ENCODE measurements around the gene TRAF3. TPM values are rescaled to one million over a fixed set of nuclear protein-coding genes. Genes with fewer than 3 reads are reported as not detected.
"Not testable (repeated sequence)": the region's sequence is repeated elsewhere in the genome, so short reads cannot be mapped to it uniquely, and the experiment has no call there.

The TRAF3 gene
- total and polyA plus RNA-seq, 5 donors: 3.9 to 15.4 (median 11.4) TPM

DNA sequence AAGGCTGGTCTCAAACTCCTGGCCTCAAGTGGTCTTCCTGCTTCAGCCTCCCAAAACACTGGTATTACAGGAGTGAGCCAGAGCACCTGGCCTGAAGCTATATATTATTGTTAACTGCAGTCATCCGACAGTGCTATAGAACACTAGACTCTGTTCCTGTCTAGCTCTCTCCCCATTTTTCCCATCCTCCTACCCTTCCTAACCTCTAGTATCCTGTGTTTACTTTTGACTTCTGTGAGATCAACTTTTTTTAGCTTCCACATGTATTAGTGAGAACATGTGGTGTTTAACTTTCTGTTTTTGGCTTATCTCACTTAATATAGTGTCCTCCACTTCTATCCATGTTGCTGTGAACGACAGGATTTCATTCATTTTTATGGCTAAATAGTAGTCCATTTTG, 34.7 kb downstream of the TRAF3 start:
- no peak overlapping the region for H3K4me3 ChIP-seq (ENCODE audit: low read length)
- H3K27me3 ChIP-seq (ENCODE audit: control insufficient read depth, insufficient read depth): no peaks in the 10 kb centered on the region
- 87% methylated on average over 2 of the region's 2 CpGs for WGBS
- no peak overlapping the region for H3K27ac ChIP-seq (ENCODE audit: low read length)
- H3K4me1 ChIP-seq (ENCODE audit: control insufficient read depth, insufficient read depth, low read length): no peaks in the 10 kb centered on the region
- no peaks in the 10 kb centered on the region for H3K9me3 ChIP-seq (ENCODE audit: control insufficient read depth, low read length)
- DNase-seq: no peak
- intact Hi-C loops (cut with DNase I): no loop called here
- no peak for ATAC-seq

GRCh38 chr14:102813691-102814090, 36.4 kb downstream of the TRAF3 start:
- H3K4me1 ChIP-seq (ENCODE audit: control insufficient read depth, insufficient read depth, low read length): no peaks in the 10 kb centered on the region
- 97% methylated on average over 5 of the region's 5 CpGs for WGBS
- ATAC-seq (no peak), DNase-seq (no peak)
- no peaks in the 10 kb centered on the region for H3K27me3 ChIP-seq (ENCODE audit: control insufficient read depth, insufficient read depth)
- no peaks in the 10 kb centered on the region for H3K9me3 ChIP-seq (ENCODE audit: control insufficient read depth, low read length)
- H3K4me3 ChIP-seq (ENCODE audit: low read length): no peak overlapping the region
- intact Hi-C loops (cut with DNase I): no loop called here
- no peak overlapping the region for H3K27ac ChIP-seq (ENCODE audit: low read length)

DNA sequence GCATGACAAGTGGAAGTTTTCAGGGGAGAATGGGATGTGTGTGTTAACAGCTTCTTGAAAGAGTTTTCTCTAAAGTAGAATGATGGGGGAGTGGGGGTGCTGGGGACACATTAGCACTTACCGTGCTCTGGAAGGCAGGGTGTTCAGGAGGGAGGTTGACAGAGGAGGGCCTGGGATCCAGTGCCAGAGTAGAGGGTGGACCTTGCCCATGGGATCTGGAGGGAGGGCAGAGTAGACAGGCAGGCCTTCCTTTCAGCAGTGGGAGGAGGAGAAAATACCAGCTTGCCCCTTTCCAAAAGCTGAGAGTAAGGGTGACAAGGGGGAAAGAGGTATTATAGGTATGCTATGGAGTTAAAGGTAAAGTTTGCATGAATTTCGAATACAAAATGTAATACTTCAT, 40.1 kb downstream of the TRAF3 start:
- Histone ChIP-seq H3K27me3 (ENCODE audit: control insufficient read depth, insufficient read depth) (no peaks in the 10 kb centered on the region), H3K4me3 (ENCODE audit: low read length) (no peak overlapping the region), H3K4me1 (ENCODE audit: control insufficient read depth, insufficient read depth, low read length) (peaks cover 3% of the 10 kb centered on the region), H3K27ac (ENCODE audit: low read length) (no peak overlapping the region), H3K9me3 (ENCODE audit: control insufficient read depth, low read length) (no peaks in the 10 kb centered on the region)
- ATAC-seq: no peak
- intact Hi-C loops (cut with DNase I): no loop called here
- DNase-seq: no peak
- 96% methylated on average over 2 of the region's 2 CpGs for WGBS

- Histone ChIP-seq H3K27ac (ENCODE audit: low read length) (no peak overlapping the region), H3K27me3 (ENCODE audit: control insufficient read depth, insufficient read depth) (no peaks in the 10 kb centered on the region), H3K4me3 (ENCODE audit: low read length) (no peak overlapping the region), H3K4me1 (ENCODE audit: control insufficient read depth, insufficient read depth, low read length) (peaks cover 3% of the 10 kb centered on the region), H3K9me3 (ENCODE audit: control insufficient read depth, low read length) (no peaks in the 10 kb centered on the region)
- no peak for ATAC-seq
- 84% methylated on average over 10 of the region's 10 CpGs for WGBS
- no peak for DNase-seq
- intact Hi-C loops (cut with DNase I): no loop called here
Observed at GRCh38 chr14:102817942-102818940, 41.0 kb downstream of the TRAF3 start.

DNA sequence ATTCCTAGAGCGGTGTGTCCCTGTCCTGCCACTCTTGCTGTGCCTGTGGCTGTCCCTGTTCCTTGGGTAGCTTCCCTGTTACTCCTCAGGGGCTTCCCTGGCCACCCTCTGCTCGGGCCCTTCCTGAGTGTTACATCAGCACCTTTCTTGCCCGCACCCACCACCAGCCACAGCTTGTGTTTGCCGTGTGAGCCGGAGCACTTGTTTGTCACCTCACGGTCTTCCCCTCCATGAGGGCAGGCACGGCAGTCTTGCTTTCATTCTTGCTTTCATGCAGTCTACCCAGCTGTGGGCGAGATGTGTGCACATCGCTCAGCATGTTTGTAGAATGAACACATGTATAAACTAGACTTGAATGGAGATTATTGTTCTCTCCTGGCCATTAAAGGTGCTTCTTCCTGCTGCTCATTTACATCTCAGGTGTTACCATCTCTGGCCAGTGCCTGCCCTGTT, 42.0 kb downstream of the TRAF3 start:
- DNase-seq (no peak), ATAC-seq (no peak)
- H3K27me3 ChIP-seq (ENCODE audit: control insufficient read depth, insufficient read depth): no peaks in the 10 kb centered on the region
- intact Hi-C loops (cut with DNase I): no loop called here
- H3K9me3 ChIP-seq (ENCODE audit: control insufficient read depth, low read length): no peaks in the 10 kb centered on the region
- 82% methylated on average over 9 of the region's 9 CpGs for WGBS
- no peak overlapping the region for H3K27ac ChIP-seq (ENCODE audit: low read length)
- no peak overlapping the region for H3K4me3 ChIP-seq (ENCODE audit: low read length)
- H3K4me1 ChIP-seq (ENCODE audit: control insufficient read depth, insufficient read depth, low read length): peaks cover 3% of the 10 kb centered on the region

DNA sequence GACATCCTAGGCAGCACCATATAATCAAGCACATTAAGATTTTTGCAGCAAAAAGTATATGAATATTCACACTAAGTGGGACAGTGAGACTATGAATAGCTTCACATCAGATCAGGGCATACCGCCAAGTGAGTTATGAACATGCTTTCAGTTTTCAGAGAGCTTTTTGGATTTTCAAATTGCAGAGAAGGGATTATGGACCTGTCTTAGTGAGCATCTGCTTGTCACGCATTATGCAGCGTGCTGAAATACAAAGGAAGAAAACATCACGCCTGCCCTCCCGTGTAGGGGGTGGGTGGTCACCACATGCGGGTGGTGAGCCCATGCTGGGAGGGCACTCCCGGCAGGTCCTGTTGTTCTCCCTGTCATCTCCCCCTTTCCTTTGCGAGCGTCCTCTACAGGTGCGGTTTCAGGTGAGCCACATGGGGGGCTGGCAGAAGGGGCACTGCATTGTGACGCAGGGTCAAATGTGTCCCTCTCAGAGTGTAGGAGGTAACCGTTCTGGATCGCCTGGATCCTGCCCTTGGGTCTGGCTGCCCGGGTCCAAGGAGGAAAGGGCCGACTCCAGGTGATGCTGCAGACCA, 42.6 kb downstream of the TRAF3 start:
- H3K4me3 ChIP-seq (ENCODE audit: low read length): no peak overlapping the region
- no peak for DNase-seq
- no peaks in the 10 kb centered on the region for H3K9me3 ChIP-seq (ENCODE audit: control insufficient read depth, low read length)
- no peak for ATAC-seq
- H3K27ac ChIP-seq (ENCODE audit: low read length): no peak overlapping the region
- WGBS: 86% methylated on average over 15 of the region's 15 CpGs
- peaks cover 3% of the 10 kb centered on the region for H3K4me1 ChIP-seq (ENCODE audit: control insufficient read depth, insufficient read depth, low read length)
- intact Hi-C loops (cut with DNase I): no loop called here
- H3K27me3 ChIP-seq (ENCODE audit: control insufficient read depth, insufficient read depth): no peaks in the 10 kb centered on the region

GRCh38 chr14:102821252-102821651, 44.0 kb downstream of the TRAF3 start:
- ATAC-seq: no peak
- intact Hi-C loops (cut with DNase I): no loop called here

DNA sequence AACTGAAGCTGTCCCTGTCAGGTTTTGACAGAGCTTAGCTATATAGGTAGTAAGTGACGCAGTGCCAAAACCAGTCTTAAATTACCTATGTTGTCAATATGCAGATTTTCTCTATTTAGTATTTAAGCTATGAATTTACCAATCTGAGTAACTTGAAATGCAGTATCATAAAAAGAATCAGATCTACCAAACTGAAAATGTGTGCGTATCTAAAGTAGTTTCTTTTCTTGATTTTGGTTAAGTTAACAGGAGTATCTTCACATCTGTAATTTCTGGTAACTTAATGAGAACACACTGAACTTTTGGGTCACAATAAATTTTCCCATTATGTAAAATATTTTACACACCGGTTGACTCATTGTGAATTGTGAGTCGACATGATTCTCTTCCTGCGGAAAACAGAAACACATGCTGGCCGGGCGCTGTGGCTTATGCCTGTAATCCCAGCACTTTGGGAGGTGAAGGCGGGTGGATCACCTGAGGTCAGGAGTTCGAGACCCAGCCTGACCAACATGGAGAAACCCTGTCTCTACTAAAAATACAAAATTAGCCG, 45.1 kb downstream of the TRAF3 start:
- no peak overlapping the region for H3K27ac ChIP-seq (ENCODE audit: low read length)
- intact Hi-C loops (cut with DNase I): no loop called here
- H3K4me3 ChIP-seq (ENCODE audit: low read length): no peak overlapping the region
- peaks cover 3% of the 10 kb centered on the region for H3K4me1 ChIP-seq (ENCODE audit: control insufficient read depth, insufficient read depth, low read length)
- no peak for ATAC-seq
- no peaks in the 10 kb centered on the region for H3K9me3 ChIP-seq (ENCODE audit: control insufficient read depth, low read length)
- DNase-seq: no peak
- no peaks in the 10 kb centered on the region for H3K27me3 ChIP-seq (ENCODE audit: control insufficient read depth, insufficient read depth)
- WGBS: 96% methylated on average over 10 of the region's 10 CpGs

More at GRCh38 chr14:102821252-102821651, 44.0 kb downstream of the TRAF3 start:
- DNase-seq: no peak
- H3K9me3 ChIP-seq (ENCODE audit: control insufficient read depth, low read length): no peaks in the 10 kb centered on the region
- H3K4me1 ChIP-seq (ENCODE audit: control insufficient read depth, insufficient read depth, low read length): peaks cover 3% of the 10 kb centered on the region
- H3K4me3 ChIP-seq (ENCODE audit: low read length): no peak overlapping the region
- no peaks in the 10 kb centered on the region for H3K27me3 ChIP-seq (ENCODE audit: control insufficient read depth, insufficient read depth)
- 91% methylated on average over 5 of the region's 5 CpGs for WGBS
- no peak overlapping the region for H3K27ac ChIP-seq (ENCODE audit: low read length)

- H3K4me1 ChIP-seq (ENCODE audit: control insufficient read depth, insufficient read depth, low read length); intact Hi-C loops (cut with DNase I); H3K4me3 ChIP-seq (ENCODE audit: low read length); DNase-seq; H3K9me3 ChIP-seq (ENCODE audit: control insufficient read depth, low read length); ATAC-seq; H3K27me3 ChIP-seq (ENCODE audit: control insufficient read depth, insufficient read depth); H3K27ac ChIP-seq (ENCODE audit: low read length): not testable (repeated sequence)
- WGBS: 97% methylated on average over 6 of the region's 6 CpGs
Observed at GRCh38 chr14:102822887-102823286, 45.6 kb downstream of the TRAF3 start.

GRCh38 chr14:102823546-102823945, 46.3 kb downstream of the TRAF3 start:
- H3K27me3 ChIP-seq (ENCODE audit: control insufficient read depth, insufficient read depth): no peaks in the 10 kb centered on the region
- ATAC-seq: no peak

GRCh38 chr14:102824832-102825231, 47.6 kb downstream of the TRAF3 start:
- intact Hi-C loops (cut with DNase I): no loop called here
- H3K9me3 ChIP-seq (ENCODE audit: control insufficient read depth, low read length): no peaks in the 10 kb centered on the region
- 74% methylated on average over 8 of the region's 8 CpGs for WGBS
- H3K27ac ChIP-seq (ENCODE audit: low read length): no peak overlapping the region
- no peak overlapping the region for H3K4me3 ChIP-seq (ENCODE audit: low read length)
- ATAC-seq: peak; percentile 79 to 93
- DNase-seq: peak; percentile 47 to 83 (median 75)
- no peaks in the 10 kb centered on the region for H3K27me3 ChIP-seq (ENCODE audit: control insufficient read depth, insufficient read depth)
- no peaks in the 10 kb centered on the region for H3K4me1 ChIP-seq (ENCODE audit: control insufficient read depth, insufficient read depth, low read length)

More at GRCh38 chr14:102823546-102823945, 46.3 kb downstream of the TRAF3 start:
- intact Hi-C loops (cut with DNase I): no loop called here
- Histone ChIP-seq H3K4me3 (ENCODE audit: low read length) (no peak overlapping the region), H3K27ac (ENCODE audit: low read length) (no peak overlapping the region), H3K4me1 (ENCODE audit: control insufficient read depth, insufficient read depth, low read length) (peaks cover 3% of the 10 kb centered on the region), H3K9me3 (ENCODE audit: control insufficient read depth, low read length) (no peaks in the 10 kb centered on the region)
- WGBS: 90% methylated on average over 5 of the region's 5 CpGs
- no peak for DNase-seq

Data from right cardiac atrium (tissue), 5 donors.